Measurements from ENCODE around the gene HDAC5. TPM values are rescaled to one million over a fixed set of nuclear protein-coding genes. Genes with fewer than 3 reads are reported as not detected.

HDAC5 gene
- polyA plus RNA-seq, 5 donors = 43.3 to 60.6 (median 57.4) TPM

- DNase-seq = no peak
Observed at GRCh38 chr17:44091200-44091997, 32.0 kb downstream of the HDAC5 start.

DNA sequence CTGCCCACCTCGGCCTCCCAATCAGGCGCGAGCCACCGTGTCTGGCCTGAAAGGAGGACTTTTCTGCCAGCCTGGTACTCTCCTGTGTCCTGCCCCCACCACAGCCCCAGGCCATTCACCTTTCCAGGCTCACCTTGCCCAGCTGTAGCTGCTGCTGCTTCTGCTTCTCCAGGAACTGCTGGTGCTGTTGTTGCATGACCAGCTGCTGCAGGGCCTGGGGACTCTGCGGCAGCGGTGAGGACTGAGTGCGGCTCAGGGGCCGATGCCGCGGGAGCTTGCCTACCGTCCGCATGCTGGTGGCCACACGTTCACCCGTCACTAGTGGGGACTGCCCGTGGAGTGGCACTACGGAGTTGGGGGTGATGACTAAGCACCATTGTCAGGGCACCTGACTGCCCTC is 35.2 kb downstream of the HDAC5 start:
- no peak for DNase-seq

DNA sequence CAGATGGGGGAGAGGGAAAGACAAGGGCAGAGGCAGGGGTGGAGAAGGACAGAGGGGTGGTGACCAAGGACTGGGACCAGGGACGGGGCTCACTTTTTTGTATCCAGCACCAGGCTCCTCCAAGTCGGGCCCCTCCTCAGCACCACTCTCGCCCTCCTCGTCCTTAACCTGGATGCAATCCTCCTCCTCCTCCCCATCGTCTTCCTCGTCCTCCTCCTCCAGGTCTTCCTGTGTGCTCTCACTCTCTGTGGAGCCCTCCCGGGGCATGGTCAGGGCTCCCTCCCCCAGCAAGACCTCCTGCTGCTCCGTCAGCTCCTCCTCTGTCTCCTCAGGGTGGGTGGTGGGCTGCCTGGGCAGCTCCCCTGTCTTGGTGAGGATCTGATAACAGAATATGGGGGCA is 36.1 kb downstream of the HDAC5 start:
- DNase-seq = no peak

DNA sequence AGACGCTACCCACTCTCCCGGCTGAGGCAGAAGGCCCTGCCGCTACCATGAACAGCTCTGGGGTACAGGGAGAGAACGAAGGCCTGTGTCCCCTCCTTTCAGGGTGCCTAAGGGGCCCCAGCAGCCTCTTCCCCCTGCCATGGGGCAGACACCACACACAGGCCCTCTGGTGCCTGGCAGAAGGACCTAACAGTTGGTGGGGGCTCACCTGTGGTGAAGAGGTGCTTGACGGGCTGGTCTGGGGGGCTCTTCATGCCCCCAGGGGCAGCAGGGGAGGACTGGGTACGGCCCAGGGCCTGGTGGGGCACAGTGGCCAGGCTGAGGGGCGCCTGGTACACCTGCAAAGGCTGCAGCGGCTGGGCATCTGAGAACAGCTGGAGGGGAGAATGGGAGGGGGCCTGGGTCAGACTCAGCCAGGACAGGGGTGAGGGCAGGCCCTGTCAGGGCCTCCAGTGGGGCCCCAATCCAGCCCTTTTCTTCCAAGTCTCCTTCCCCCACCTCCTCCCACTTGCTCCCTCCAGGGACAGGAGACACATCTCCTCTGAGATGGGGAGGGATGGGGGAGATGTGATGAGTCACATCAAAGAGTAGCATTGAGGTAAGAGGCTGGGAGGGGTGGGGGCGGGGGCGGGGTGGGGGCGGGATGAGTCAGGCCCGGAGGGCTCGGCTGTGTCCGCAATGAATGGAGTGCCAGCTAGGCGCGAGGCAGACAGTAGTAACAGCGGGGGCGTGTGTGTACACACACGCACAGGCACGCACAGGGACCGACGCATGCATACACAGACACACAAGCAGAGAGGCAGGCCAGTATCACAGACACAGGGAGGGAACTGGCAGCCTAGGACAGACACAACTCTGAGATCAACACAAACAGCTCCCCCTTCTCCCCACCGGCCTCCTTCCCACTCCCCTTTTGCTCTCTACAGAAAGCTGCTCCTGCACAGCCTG is 36.8 kb downstream of the HDAC5 start:
- DNase-seq = no peak

DNA sequence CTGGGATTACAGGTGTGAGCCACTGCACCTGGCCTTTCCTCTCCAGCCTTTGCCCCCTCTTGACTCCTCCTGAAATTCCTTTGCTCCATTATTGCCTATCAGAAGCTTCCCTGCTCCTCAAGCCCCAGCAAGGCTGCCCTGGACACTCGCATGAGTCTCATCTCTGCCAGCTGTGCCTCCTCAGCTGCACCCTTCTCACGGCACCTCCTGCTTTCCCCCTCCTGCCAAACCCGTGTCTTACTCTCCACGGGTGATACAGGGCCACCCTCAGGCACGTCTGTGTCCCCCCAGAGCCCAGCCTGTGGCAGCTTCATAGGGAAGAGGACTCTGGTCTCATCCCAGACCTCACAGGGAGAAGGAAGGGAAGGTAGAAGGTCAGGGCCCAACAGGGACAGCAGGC is 37.5 kb downstream of the HDAC5 start:
- DNase-seq = no peak

GRCh38 chr17:44084921-44085320 is 38.5 kb downstream of the HDAC5 start:
- DNase-seq = no peak

DNA sequence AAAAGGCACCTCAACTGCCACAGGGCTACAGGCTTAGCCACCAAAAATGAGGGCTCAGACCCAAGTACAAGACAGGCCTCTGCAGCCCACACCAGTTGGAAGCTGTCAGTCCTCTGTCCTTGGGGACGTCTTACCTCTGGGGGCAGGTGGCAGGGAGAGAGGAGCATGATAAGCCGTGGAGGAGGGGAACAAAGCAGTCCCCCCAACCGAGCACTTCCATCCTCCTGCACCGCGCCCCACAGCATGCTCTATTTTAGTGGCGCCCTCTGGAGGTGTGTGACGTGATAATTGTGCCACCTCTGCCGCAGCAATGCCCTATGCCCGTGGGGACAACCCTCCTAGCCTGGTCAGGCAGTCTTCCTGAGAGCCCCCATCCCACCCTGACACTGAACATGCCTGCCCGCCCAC is 39.3 kb downstream of the HDAC5 start:
- DNase-seq = no peak

- DNase-seq = no peak
Observed at GRCh38 chr17:44083250-44083849, 40.1 kb downstream of the HDAC5 start.

GRCh38 chr17:44082256-44082927 is 41.0 kb downstream of the HDAC5 start:
- no peak for DNase-seq

GRCh38 chr17:44081681-44082080 is 41.8 kb downstream of the HDAC5 start:
- DNase-seq = no peak

- no peak for DNase-seq
Observed at GRCh38 chr17:44079877-44080821, 43.3 kb downstream of the HDAC5 start.

DNA sequence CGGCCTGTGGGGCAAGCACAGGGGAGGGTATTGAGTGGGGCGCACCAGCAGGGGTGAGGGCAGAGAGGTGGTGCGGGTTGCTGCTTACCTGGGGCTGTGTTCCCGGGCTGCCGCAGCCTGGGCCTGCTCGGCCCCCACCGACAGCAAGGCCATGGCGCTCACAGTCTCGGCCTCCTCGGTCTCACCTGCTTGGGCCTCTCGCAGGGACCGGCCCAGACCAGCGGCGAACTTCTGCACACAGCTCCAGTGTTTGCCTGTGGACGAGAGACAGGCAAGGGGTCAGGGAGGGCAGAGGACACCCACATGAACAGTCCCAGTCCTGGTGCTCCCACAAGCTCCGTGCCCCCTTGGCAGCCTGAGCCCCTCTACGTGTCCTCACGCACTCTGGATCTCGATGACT is 45.0 kb downstream of the HDAC5 start:
- DNase-seq = no peak

DNA sequence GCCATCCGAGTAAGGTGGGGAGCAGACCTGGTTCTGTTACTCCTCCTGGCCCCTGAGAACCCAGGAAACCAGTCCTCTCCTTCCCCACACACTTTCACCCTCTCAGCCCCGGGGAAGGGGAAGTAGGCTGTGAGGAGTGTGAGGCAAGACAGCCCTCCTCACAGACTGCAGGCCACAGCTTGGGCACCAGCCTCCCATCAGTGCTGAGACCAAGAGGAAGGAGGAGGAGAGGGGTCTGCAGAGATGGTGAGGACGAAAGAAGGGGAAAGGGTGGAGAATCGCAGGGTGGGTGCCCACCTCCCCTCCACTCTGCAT is 45.9 kb downstream of the HDAC5 start:
- DNase-seq = no peak

- no peak for DNase-seq
Observed at GRCh38 chr17:44076716-44077594, 46.5 kb downstream of the HDAC5 start.

- no peak for DNase-seq
Observed at GRCh38 chr17:44075598-44076293, 47.7 kb downstream of the HDAC5 start.

DNA sequence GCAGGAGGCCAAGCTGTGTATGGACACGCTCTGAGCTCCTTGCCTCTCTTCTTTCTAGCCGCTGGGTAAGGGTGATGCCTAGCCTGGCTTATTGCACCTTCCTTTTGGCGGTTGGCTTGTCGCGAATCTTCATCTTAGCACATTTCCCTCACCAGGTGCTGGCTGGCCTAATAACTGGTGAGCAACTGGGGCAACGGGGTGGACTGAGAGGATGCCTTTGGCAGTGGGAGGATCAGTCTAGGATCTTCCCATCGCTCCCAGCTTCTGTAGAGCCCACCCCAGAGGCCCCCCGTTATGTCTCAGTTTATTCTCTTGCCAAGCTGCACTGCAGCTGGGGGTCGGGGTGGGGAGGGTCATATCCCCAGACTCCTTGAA is 48.5 kb downstream of the HDAC5 start:
- DNase-seq = no peak

DNA sequence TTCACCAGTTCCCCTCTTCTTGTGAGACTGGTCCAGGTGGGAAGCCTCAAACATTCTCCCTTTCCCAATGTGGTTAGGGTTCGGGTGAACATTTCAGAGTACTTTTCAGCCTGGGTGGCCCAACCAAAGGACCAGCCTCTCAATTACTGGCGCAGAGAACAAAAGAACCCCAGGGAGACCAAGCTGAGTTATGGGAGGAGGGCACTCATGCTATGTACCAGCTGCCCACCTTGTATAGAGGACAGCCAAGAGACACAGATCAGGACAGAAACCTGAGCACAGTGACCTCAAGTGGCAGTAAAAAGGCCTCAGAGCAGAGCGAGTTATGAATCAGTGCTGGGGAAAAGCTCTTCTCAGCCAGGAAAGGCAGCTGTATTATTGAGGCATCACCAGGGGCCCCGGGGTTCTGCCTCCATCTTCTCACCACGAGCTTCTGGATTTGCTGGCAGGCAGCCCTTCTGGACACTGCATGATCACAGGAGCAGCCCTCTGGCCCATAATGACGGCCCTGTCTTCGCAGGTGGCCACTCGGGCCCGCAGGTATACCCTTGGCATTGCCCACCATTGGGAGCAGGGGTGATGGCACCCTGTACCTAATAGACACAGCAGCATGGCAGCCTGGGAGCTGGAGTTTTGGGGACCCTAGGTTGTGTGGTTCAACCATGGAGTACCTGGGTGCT is 49.1 kb downstream of the HDAC5 start:
- no peak for DNase-seq

GRCh38 chr17:44071772-44072171 is 51.7 kb downstream of the HDAC5 start:
- DNase-seq = no peak

- no peak for DNase-seq
Observed at GRCh38 chr17:44071198-44071520, 52.3 kb downstream of the HDAC5 start.
